ENCODE data around the gene CFAP46.
"Not testable (repeated sequence)": the region's sequence is repeated elsewhere in the genome, so short reads cannot be mapped to it uniquely, and the experiment has no call there.

CFAP46 gene

GRCh38 chr10:132788180-132788830, 154.1 kb downstream of the CFAP46 start:
- no peak for DNase-seq (ENCODE audit: low read depth)

DNA sequence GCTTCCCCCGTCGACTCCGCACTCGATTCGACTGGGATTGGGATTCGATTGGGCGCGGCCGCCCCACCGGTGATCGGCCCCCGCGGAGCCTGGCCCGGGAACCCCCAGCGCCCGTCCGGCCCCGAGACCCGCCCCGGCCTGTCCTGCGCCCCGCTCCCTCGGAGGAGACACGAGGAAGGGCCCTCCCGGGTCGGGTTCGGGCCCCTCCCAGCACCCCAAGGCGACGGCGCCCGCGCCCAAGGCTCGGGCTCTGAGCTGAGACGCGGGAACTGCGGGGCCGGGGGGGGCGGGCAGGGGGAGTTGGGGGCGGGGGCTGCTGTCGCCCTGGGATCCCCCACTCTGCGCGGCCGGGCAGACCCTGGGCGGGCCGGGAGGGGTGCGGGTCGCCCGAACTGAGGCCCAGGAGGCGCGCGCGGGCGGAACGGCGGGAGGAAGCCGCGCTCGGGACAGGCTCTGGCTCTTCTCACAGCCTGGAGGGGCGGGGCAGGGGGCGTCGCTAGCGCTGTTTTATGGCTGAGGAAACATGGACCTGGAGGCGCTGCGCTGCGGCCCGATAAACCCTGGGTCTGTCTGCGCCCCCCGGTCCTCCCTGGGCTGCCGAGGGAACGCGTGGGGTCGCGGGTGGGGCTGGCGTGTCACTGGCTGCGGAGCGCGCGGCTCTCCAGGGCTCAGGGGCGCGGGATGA, 154.7 kb downstream of the CFAP46 start:
- DNase-seq (ENCODE audit: low read depth), result no peak

DNA sequence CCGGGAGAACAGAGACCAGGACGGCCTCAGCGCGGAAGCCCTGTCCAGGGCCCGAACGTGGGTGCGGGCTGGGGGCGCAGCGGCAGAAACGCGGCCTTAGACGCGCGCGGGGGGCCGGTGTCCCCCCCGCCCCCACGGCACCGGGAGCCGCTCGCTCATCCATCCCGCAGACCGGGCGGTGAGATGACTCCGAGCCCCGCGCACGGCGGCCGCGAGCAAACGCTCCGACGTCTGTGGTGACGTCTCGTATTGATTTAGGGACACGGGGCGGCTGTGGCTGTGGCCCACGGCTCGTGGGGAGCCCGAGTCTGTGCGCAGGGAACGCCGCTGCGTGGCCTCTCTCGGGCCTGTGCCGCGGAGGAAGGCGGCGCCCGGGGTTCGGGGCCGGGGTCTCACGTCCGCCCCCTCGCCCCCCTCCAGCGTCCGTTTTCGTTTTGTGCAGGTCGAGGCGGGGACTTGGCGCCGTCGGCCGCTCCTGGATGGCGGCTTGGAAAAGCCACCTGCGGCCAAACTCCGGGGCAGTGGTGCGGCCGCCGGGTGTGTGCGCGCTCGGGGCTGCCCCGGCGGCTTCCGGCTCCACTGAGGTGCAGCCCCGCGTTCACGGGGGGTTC, 155.4 kb downstream of the CFAP46 start:
- DNase-seq (ENCODE audit: low read depth), result no peak

GRCh38 chr10:132786476-132786883, 155.9 kb downstream of the CFAP46 start:
- no peak for DNase-seq (ENCODE audit: low read depth)

DNA sequence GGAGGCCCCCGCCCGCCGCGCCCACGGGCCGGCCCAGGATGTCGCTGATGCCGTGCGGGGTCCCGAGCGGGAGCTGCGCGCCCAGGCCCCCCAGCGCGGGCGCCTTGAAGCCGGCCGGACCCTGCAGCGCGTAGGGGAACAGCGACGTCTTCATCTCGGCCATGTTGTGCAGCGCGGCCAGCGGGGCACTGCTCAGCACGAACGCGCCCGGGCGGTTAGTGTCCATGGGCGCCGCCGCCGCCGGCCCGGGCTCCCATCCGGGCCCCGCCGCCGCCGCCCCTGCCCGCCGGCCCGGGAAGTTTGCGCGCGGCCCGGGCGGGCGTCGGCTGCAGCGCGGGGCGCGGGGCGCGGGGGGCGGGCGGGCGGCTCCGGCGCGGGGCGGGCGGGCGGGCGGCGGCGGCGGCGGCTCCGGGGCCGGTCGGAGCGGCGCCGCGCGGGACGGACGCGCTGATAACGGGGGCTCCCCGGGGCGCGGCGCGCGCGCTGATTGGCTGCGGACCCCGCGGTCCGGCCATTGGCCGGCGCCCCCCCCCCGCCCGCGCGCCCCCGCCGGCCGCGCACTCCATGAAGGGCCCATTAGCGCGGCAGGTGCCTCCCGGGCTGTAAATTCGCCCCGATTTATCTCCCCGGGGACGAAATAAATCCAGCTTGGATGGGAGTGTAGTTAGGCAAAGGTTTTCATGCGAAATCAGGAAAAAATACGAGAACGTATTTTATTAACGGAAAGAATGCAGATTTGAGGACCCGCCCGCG, 156.5 kb downstream of the CFAP46 start, which contains the start of gene NKX6-2:
Gene NKX6-2 (minus strand): TSS at position 425 of the 753 bp plus-strand sequence. CDS start 199 bp downstream, at position 226.
- no peak for DNase-seq (ENCODE audit: low read depth)

GRCh38 chr10:132784866-132785722, 157.3 kb downstream of the CFAP46 start:
- no peak for DNase-seq (ENCODE audit: low read depth)

- DNase-seq (ENCODE audit: low read depth), result no peak
Observed at GRCh38 chr10:132783940-132784865, 158.2 kb downstream of the CFAP46 start.

DNA sequence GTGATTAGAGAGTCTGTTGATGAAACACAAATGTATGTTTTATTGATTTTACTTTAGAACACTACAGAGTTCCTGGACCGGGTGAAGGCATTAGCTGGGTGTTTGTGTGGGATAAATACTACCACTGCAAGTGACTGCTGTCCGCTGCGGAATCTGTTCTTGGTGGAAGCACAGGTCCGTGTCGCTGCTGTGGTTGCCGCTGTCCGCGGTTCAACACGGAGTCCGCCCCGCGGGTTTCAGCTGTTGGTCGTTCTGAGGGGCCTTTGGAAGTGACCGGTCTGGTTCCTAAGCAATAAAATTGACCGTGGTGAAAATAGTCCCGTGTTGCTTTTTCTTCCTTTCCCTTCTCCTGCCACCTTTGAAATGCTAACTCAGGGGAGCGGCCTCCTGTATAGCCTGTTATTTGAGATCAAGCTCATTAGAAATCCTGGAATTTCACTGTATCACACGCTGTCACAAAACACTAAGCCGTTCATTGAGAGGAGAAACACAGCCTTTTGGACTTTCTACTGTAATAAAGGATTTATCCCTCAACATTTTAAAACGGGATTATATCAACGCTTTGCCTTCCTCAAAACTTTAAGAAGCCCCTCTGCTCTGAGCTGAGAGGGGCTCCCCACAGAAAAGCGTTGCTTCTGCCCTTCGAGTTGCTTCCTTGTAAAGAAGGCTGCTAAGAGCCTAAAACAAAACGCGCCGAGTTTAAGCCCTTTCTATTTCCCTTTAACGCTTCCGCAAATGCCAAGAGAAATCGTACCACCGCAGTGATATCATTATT, 159.0 kb downstream of the CFAP46 start:
- no peak for DNase-seq (ENCODE audit: low read depth)

DNA sequence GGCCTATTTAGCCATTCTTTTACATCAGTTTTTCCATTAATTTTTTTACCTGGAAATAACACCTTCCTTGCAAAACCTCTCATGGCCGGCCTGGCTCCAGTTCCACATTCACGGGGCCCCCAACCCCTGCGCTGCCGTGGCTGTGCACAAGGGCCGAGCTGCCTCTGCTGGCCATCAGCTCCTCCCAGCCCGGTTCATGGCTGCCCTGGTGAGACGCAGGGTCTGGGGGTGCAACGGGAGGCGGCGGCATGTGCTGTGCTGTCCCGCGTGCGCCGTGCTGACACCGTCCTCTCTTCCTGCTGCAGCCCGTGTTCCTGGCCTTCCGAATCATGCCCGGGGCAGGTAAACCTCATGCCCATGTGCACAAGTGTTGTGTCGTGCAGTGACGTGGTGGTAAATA, 160.8 kb downstream of the CFAP46 start:
- no peak for DNase-seq (ENCODE audit: low read depth)

DNA sequence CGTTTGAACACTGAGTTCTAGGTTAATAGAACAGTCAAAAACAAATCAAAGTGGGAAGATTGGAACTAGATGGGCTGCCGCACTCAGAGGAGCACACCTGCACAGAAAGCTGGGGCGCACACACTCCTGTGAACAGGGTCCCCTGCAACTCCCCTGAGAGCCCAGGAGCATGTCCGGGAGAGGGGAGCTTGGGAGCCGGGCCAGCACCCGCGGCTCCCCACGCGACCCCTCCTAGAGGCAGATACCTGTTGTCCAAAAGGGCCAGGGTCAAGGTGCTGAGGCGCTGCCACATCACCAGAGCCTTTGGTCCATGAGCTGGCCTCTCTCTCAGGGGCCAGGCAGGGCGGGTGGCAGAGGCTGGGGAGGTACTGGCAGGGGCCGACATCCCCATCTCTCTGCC, 162.0 kb downstream of the CFAP46 start:
- DNase-seq (ENCODE audit: low read depth), result no peak

GRCh38 chr10:132779549-132780294, 162.6 kb downstream of the CFAP46 start:
- DNase-seq (ENCODE audit: low read depth), result no peak

DNA sequence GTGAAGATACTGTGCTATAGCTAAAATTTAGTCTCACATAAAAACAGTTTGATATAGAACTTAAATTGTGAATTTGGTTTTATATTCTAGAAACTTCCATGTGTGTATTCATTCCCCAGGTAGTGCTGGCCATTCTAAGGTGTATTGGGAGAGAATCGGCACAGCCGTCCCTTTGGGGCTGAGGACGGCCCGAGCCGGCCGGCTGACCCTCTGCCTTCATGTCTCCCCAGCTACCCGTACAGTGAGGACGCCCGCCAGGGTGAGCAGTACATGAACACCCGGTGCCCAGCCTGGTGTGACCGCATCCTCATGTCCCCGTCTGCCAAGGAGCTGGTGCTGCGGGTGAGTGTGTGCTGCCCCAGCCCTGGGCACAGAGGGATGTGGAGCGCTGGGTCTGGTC, 164.9 kb downstream of the CFAP46 start:
- no peak for DNase-seq (ENCODE audit: low read depth)

GRCh38 chr10:132776821-132777220, 165.5 kb downstream of the CFAP46 start:
- DNase-seq (ENCODE audit: low read depth), result no peak

GRCh38 chr10:132776186-132776585, 166.2 kb downstream of the CFAP46 start:
- no peak for DNase-seq (ENCODE audit: low read depth)

DNA sequence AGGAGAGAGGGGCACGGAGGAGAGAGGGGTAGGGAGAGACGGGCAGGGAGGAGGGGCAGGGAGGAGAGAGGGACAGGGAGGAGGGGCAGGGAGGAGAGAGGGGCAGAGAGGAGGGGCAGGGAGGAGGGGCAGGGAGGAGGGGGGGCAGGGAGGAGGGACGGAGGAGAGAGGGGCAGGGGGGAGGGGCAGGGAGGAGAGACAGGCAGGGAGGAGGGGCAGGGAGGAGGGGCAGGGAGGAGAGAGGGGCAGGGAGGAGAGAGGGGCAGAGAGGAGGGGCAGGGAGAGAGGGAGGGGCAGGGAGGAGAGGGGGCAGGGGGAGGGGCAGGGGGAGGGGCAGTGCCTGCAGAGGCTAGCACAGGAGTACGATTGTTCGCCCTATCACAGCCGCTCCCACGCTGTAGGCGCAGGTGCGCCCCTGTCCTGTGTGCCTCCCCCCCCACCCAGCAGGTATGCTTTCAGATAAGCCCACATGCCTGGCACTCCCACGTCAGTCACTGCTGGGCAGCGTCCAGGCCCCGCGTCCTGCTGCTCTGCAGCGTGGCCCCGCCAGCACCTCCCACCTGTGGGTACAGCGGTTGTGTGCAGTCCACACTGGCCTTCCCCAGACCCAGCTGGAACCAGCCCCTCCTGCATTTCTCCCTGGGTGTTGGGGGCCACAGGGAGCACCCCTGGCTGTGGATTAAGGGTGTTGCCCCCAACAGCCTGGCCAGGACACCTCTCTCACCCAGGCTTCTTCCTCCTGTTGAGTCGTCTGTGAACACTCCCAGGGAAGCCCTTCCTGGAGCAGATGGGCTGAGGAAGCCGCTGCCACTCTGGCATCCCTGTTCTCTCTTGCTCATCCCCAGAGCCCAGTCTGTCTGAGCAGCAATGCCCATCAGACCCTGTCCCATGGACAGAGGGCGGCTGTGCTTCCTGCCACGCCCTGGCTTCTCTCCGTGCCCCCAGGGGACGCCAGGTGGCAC, 167.2 kb downstream of the CFAP46 start:
- no peak for DNase-seq (ENCODE audit: low read depth)

GRCh38 chr10:132774181-132774901, 168.0 kb downstream of the CFAP46 start:
- DNase-seq (ENCODE audit: low read depth), result no peak

- DNase-seq (ENCODE audit: low read depth), result not testable (repeated sequence)
Observed at GRCh38 chr10:132772816-132773215, 169.6 kb downstream of the CFAP46 start.

Data from T-helper 22 cell (primary cell).